ENCODE data around the gene ADAMTS9.

The ADAMTS9 gene

DNA sequence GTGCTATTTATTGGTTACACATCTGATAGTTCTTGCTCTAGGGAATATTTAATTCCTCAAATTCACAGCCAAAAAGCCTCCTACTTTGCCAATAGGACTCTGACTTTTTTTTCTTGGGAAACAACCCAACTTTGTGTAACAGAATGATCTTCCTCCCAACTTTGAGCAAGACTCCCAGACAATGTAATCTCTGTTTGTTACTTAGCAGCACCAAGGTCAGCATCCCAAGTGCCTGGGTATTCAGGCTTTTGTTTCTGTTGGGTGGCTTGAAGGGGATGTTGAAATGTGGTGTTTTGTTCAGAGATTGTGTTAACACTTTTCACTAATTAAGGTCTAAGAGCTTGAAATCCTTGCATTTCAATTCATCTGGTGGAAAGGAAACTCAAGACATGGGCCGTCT is 115.8 kb downstream of the ADAMTS9 start:
- no peak for TF ChIP-seq YY1 (IDR thresholded peaks at IDR 0.05; ENCODE audit: insufficient read depth, insufficient read length)
- TF ChIP-seq SUZ12 (IDR thresholded peaks at IDR 0.05; ENCODE audit: extremely low read depth, insufficient read depth, insufficient read length) = no peak
- no peak for TF ChIP-seq ZNF274 (IDR thresholded peaks at IDR 0.05; ENCODE audit: low read depth, low read length)
- Histone ChIP-seq H3K9me3 (ENCODE audit: insufficient read depth, low read length) (no peaks in the 10 kb centered on the region), H3K4me3 (ENCODE audit: insufficient read length, low read depth) (no peak overlapping the region), H3K36me3 (ENCODE audit: insufficient read depth, insufficient read length, low read length) (no peaks in the 10 kb centered on the region), H3K9ac (ENCODE audit: insufficient read length, low read depth) (no peak overlapping the region), H3K27me3 (ENCODE audit: insufficient read depth, insufficient read length) (no peaks in the 10 kb centered on the region), H3K4me1 (ENCODE audit: insufficient read depth, insufficient read length) (no peaks in the 10 kb centered on the region)
- peak; percentile 16 for DNase-seq (ENCODE audit: low read depth, low spot score)

DNA sequence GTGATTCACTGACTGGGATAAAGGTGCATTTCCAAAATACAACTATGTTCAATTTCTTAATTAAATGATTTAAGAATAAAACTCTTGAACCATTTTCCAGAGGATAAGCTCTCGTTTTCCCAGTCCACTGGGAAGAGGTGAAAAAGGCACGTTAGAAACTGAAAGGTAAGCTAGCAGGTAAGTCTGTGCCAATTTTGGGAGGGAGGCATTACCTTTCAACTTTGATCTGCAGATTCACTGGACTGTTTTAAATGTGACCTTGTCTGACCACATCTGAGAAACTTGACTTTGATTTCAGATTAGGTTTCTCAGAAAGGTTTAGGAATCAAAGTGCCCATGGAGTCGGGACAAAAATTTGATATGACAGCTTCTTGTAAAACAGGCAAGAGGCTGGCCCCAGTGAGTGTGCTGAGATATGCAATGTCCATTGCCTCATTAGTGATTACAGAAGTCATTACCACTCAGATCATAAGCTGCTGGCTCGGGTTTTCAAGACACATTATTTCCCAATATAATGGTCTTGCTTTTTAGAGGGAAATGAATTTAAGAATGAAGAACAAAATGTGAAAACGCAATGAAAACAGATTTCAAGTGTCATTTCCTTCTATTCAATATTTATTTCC is 118.8 kb downstream of the ADAMTS9 start:
- Histone ChIP-seq H3K27me3 (ENCODE audit: insufficient read depth, insufficient read length) (no peaks in the 10 kb centered on the region), H3K9ac (ENCODE audit: insufficient read length, low read depth) (no peak overlapping the region), H3K4me3 (ENCODE audit: insufficient read length, low read depth) (no peak overlapping the region), H3K4me1 (ENCODE audit: insufficient read depth, insufficient read length) (no peaks in the 10 kb centered on the region), H3K36me3 (ENCODE audit: insufficient read depth, insufficient read length, low read length) (no peaks in the 10 kb centered on the region), H3K9me3 (ENCODE audit: insufficient read depth, low read length) (no peaks in the 10 kb centered on the region)
- DNase-seq (ENCODE audit: low read depth, low spot score) = no peak
- TF ChIP-seq SUZ12 (IDR thresholded peaks at IDR 0.05; ENCODE audit: extremely low read depth, insufficient read depth, insufficient read length) (no peak), ZNF274 (IDR thresholded peaks at IDR 0.05; ENCODE audit: low read depth, low read length) (no peak), YY1 (IDR thresholded peaks at IDR 0.05; ENCODE audit: insufficient read depth, insufficient read length) (no peak)

DNA sequence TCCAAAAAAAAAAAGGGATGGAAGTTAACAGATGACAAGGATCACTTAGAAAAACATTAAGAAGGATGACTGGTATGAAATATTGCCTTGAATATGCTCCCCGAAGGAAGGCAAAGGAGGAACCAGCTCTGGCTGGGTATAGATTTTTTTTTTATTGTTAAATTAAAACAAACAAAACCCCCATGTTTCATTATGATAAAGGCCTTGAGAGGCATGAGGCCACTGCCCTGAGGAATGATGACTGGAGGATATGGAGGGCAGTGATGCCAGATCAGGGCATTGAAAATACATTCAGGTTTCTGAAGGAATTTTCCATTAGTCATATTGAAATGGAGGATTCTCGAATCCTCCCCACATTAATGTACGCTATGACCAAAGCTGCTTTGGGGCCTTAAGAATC is 120.9 kb downstream of the ADAMTS9 start:
- TF ChIP-seq ZNF274 (IDR thresholded peaks at IDR 0.05; ENCODE audit: low read depth, low read length) (no peak), YY1 (IDR thresholded peaks at IDR 0.05; ENCODE audit: insufficient read depth, insufficient read length) (no peak), SUZ12 (IDR thresholded peaks at IDR 0.05; ENCODE audit: extremely low read depth, insufficient read depth, insufficient read length) (no peak)
- Histone ChIP-seq H3K36me3 (ENCODE audit: insufficient read depth, insufficient read length, low read length) (no peaks in the 10 kb centered on the region), H3K9me3 (ENCODE audit: insufficient read depth, low read length) (no peaks in the 10 kb centered on the region), H3K27me3 (ENCODE audit: insufficient read depth, insufficient read length) (no peaks in the 10 kb centered on the region), H3K4me3 (ENCODE audit: insufficient read length, low read depth) (no peak overlapping the region), H3K9ac (ENCODE audit: insufficient read length, low read depth) (no peak overlapping the region), H3K4me1 (ENCODE audit: insufficient read depth, insufficient read length) (no peaks in the 10 kb centered on the region)
- DNase-seq (ENCODE audit: low read depth, low spot score) = no peak

DNA sequence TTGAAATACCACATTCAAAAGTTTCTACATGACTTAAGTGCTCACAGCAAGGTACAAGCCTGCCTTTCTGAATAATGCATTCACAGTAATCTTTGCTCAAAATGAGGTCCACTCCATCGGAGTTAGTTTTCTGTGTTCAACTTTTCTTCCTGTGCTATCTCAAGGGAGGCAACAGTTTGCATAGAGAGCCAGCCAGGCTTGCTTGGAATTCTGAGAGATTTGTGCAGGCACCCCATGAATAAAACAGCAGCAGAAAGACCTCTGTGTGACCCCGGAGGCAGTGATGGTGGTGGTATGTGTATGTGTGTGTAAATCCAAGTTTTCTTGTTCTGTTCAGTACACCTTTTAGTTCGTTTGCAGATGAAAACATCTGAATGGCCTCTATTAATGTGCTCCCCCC is 124.0 kb downstream of the ADAMTS9 start:
- Histone ChIP-seq H3K9ac (ENCODE audit: insufficient read length, low read depth) (no peak overlapping the region), H3K36me3 (ENCODE audit: insufficient read depth, insufficient read length, low read length) (peaks cover 3% of the 10 kb centered on the region), H3K9me3 (ENCODE audit: insufficient read depth, low read length) (no peaks in the 10 kb centered on the region), H3K4me1 (ENCODE audit: insufficient read depth, insufficient read length) (no peaks in the 10 kb centered on the region), H3K27me3 (ENCODE audit: insufficient read depth, insufficient read length) (no peaks in the 10 kb centered on the region), H3K4me3 (ENCODE audit: insufficient read length, low read depth) (no peak overlapping the region)
- no peak for TF ChIP-seq ZNF274 (IDR thresholded peaks at IDR 0.05; ENCODE audit: low read depth, low read length)
- TF ChIP-seq SUZ12 (IDR thresholded peaks at IDR 0.05; ENCODE audit: extremely low read depth, insufficient read depth, insufficient read length) = no peak
- TF ChIP-seq YY1 (IDR thresholded peaks at IDR 0.05; ENCODE audit: insufficient read depth, insufficient read length) = no peak
- no peak for DNase-seq (ENCODE audit: low read depth, low spot score)

DNA sequence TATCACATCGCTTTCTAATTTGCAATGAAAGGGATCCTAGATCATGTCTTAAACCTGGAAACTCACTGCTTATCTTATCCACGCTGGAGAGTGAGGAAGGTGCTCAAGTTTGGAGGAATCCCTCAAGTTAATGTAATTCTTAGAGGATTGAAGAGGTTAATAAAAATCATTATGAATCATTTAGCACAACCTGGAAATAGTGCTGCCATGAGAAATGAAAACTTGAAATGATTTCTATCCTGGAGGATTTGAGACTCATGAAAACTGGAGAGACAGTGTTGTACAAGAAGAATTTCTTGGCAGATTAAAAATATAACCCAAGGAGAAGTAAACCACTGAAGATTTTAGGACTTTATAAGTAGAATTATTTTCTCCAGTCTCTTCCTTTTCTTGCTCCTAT is 125.9 kb downstream of the ADAMTS9 start:
- Histone ChIP-seq H3K4me1 (ENCODE audit: insufficient read depth, insufficient read length) (no peaks in the 10 kb centered on the region), H3K9me3 (ENCODE audit: insufficient read depth, low read length) (no peaks in the 10 kb centered on the region), H3K4me3 (ENCODE audit: insufficient read length, low read depth) (no peak overlapping the region), H3K9ac (ENCODE audit: insufficient read length, low read depth) (no peak overlapping the region), H3K36me3 (ENCODE audit: insufficient read depth, insufficient read length, low read length) (peaks cover 5% of the 10 kb centered on the region), H3K27me3 (ENCODE audit: insufficient read depth, insufficient read length) (no peaks in the 10 kb centered on the region)
- TF ChIP-seq YY1 (IDR thresholded peaks at IDR 0.05; ENCODE audit: insufficient read depth, insufficient read length) (no peak), SUZ12 (IDR thresholded peaks at IDR 0.05; ENCODE audit: extremely low read depth, insufficient read depth, insufficient read length) (no peak), ZNF274 (IDR thresholded peaks at IDR 0.05; ENCODE audit: low read depth, low read length) (no peak)
- DNase-seq (ENCODE audit: low read depth, low spot score) = no peak

- TF ChIP-seq YY1 (IDR thresholded peaks at IDR 0.05; ENCODE audit: insufficient read depth, insufficient read length) = no peak
- no peak for TF ChIP-seq ZNF274 (IDR thresholded peaks at IDR 0.05; ENCODE audit: low read depth, low read length)
- TF ChIP-seq SUZ12 (IDR thresholded peaks at IDR 0.05; ENCODE audit: extremely low read depth, insufficient read depth, insufficient read length) = no peak
- no peaks in the 10 kb centered on the region for H3K4me1 ChIP-seq (ENCODE audit: insufficient read depth, insufficient read length)
- H3K27me3 ChIP-seq (ENCODE audit: insufficient read depth, insufficient read length) = no peaks in the 10 kb centered on the region
- no peak for DNase-seq (ENCODE audit: low read depth, low spot score)
- H3K9me3 ChIP-seq (ENCODE audit: insufficient read depth, low read length) = no peaks in the 10 kb centered on the region
- H3K9ac ChIP-seq (ENCODE audit: insufficient read length, low read depth) = no peak overlapping the region
- H3K4me3 ChIP-seq (ENCODE audit: insufficient read length, low read depth) = no peak overlapping the region
- peaks cover 5% of the 10 kb centered on the region for H3K36me3 ChIP-seq (ENCODE audit: insufficient read depth, insufficient read length, low read length)
These were observed 126.4 kb downstream of the ADAMTS9 start for GRCh38 chr3:64561325-64561843.

GRCh38 chr3:64560791-64561190 is 127.0 kb downstream of the ADAMTS9 start:
- Histone ChIP-seq H3K4me1 (ENCODE audit: insufficient read depth, insufficient read length) (no peaks in the 10 kb centered on the region), H3K9ac (ENCODE audit: insufficient read length, low read depth) (no peak overlapping the region), H3K4me3 (ENCODE audit: insufficient read length, low read depth) (no peak overlapping the region), H3K9me3 (ENCODE audit: insufficient read depth, low read length) (no peaks in the 10 kb centered on the region), H3K36me3 (ENCODE audit: insufficient read depth, insufficient read length, low read length) (peaks cover 5% of the 10 kb centered on the region), H3K27me3 (ENCODE audit: insufficient read depth, insufficient read length) (no peaks in the 10 kb centered on the region)
- no peak for DNase-seq (ENCODE audit: low read depth, low spot score)
- TF ChIP-seq YY1 (IDR thresholded peaks at IDR 0.05; ENCODE audit: insufficient read depth, insufficient read length) (no peak), SUZ12 (IDR thresholded peaks at IDR 0.05; ENCODE audit: extremely low read depth, insufficient read depth, insufficient read length) (no peak), ZNF274 (IDR thresholded peaks at IDR 0.05; ENCODE audit: low read depth, low read length) (no peak)
